Stimulated activated CD8-positive, alpha-beta memory T cell treated with anti-CD3 and anti-CD28 coated beads, Interleukin-2, amount 100 ng/mL, for 1 hour (primary cell): ENCODE measurements around the gene SEMA5A.

Source experiments
- DNase-seq, 2 donors: peaks; one replicate each; pipeline ENCODE4 v3.0.0-alpha.2; 2020; ENCODE audit warnings: low read depth in 2 of 2

Gene SEMA5A

DNA sequence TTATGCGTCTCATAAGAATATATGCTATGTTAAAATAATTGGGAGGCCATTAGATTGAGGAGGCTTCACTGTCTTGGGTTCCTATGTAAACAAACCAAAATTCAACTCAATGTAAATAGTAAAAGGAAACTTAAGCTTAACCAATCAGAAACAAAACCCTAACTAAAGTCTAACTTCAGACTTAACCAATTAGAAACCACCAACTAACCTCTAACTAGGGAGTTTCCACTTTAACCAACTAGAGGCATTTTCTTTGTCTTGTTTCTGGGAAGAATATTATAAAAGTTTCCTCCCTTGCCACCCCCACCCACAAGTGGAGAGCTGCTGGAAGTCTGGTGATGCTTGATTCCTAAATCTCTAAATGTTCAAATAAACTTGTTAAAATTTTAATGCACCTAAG lies 214.5 kb downstream of the SEMA5A start:
- no peak for DNase-seq

DNA sequence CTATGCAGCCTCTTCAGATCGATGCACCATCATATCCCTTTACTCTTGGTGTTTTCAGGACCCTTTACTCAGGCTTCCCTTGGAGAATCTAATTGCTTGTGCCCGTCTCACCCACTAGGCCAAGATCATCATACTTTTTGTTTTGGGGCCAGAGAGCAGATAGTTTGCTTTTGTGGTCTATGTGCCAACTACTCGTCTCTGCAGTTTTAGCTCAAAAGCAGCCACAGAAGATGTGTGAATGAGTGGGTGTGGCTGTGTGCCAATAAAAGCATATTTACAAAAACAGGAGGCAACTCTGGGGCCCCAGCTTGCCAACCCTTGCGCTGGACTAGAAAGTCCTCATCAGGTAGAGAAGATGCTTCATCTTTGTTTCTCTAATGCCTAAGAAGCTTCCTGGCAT lies 216.8 kb downstream of the SEMA5A start:
- DNase-seq, result no peak

DNA sequence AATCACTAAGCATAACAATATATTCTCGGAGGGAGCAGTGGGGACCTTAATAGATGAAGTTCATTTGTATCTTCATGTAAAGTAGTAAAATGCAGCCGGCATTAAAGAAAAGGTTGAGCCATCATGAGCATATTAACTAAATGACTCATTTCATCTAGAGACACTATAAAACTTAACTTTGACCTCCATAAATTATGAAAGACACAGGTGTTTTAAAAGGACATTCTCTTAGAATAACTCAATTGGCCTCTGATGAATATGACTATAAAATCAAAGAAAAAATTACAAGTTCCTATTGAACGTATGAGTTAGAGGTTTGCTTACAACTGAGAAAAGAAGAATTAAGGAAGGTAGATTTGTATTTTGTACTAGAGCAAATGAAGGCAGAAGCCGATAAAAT lies 220.3 kb downstream of the SEMA5A start:
- DNase-seq, result no peak

DNA sequence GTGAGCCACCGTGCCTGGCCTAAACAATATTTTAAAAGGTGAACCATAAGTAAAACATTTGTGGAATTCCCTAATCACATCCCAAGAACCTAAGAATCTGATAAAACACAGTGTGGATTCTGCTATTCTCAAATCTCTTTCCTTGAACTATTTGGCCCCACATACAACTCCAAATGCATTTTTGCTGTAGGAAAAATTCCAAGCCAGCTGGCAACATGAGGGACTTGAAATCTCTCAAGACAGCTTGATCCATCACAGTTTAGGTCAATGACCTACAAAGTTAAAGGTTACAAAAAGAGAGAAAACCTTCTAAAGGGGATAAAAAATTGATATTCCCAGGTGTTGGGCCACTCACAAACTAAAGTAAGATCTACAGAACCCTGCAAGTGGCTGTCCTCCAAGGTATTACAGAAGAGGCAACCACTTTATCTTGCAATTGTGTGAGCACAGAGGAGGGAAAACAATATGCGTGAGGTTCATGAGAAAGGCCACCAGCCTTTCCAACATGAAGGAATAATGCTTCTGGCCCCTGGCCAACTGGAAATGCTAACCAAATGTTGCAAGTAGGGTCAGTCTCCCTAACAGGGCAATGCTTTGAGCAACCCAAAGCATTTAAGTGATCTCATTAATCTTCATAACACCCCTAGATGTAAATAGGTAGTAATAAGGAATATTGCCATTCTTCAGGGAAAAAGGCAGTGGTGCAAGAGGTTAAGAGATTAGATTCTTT lies 221.4 kb downstream of the SEMA5A start:
- no peak for DNase-seq

DNA sequence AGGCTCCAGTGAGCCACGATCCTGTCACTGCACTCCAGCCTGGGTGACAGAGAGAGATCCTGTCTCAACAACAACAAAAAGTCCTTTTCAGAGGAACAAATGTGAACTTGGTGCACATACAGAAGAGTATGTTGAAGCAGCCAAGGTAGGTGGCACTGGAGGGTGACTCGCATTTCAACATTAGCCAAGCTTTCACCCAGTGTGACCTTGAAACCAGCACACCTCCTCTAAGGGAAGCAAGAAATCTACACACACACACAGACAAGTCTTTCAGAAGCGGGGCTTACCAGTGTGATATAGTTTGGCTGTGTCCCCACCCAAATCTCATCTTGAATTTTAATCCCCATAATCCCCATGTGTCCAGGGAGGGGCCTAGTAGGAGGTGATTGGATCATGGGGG lies 225.2 kb downstream of the SEMA5A start:
- no peak for DNase-seq

DNA sequence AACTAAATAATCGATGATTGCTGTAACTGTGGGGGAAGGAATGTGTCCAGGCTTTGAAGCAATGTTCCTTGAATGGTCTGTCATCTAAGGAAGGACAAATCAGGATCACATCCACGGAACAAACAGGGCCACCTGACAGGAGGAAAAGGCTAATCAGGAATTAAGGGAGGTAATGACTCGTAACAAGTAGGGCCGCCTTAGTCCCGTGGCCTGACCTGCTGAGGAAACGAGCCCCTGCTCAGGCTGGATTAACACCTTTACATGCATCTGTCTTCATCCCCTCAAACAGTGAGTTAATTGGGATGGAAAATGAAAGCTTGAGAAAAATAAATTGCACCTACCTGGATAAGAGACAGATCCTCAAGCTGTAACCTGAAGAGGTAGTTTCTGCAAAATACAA lies 227.8 kb downstream of the SEMA5A start:
- DNase-seq, result no peak

DNA sequence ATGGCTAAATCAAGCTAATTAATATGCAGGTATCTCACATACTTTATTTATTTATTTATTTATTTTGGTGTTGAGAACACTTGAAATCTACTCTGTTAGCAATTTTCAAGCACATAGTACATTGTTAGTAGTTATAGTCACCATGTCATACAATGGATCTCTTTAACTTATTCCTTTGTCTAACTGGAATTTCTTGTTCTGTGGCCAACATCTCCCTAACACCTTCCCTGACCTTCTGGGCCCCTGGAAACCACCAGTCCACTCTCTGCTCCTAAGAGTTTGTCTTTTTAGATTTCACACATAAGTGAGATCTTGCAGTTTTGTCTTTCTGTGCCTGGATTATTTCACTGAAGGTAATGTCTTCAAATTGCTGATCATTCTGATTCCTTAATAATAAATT lies 229.1 kb downstream of the SEMA5A start:
- no peak for DNase-seq

DNA sequence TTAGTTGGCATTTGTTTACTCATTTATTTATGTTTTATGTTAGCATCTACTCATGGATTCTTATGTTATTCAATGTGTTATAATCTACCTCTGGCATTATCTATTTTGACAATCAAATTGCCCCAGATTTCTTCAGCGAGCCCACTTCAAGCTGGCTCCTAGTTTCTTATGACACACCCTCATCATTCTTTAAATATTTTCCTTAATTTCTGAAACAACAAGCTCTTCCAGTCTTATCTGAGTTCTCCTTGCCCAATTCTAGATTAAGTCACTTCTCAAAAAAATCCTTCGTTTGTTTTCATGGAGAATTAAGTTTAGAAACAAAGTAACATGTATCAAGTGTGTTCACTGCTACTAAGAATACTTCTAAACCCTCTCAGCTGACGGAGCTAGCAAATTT lies 229.8 kb downstream of the SEMA5A start:
- DNase-seq, result no peak

DNA sequence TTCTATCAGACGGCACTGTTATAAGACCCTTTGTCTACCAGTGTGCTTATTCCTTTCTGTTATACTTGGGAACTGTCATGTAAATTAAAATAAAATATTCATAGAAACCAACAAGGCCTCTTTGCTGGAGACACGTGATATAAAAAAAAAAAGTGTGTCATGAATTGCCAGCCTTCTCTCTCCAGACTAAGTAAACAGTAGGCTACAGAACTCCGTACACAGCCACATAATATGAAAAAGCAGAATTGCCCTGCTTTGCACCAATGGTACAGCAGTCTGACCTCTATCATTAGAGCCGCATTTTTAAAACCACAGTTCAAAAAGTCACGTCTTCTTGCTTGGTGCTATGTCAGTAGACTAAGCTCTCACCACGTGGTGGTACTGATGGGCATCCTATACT lies 231.3 kb downstream of the SEMA5A start:
- DNase-seq, result no peak

DNA sequence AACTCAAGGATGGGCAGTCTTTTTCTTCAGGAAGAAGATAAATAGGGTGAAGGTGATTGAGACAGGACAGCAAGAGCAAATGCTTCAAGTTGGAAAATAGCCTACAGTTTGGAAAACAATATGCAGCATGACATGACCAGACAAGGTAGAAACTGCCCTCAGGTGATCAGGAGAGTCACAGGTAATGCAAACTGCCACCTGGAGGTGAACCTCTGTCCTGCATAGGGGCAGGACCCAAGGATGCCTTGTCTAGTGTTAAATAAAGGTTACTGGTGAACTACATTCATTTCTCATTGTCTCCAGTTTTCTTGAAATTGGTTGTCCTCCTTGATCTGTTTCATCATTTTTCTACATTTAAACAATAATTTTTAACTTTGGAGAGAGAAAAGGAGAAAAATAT lies 232.1 kb downstream of the SEMA5A start:
- no peak for DNase-seq

DNA sequence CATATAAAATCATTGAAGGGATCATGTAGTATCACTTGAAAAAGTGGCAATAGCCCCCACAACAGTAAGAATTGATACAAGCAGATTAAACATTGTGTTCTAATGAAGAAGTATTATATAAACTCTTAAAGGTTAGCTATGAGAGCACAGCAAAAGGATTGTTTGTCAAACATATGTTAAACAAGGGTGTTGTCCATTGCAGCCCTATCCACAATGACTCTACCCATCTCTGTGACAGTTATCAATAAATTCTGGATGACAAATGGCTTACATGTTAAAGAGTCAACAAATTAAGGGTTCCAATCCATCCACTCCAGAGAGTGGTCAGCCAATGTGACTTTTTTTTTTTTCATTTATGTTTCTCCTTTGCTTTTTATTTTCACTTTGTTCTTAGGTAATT lies 238.7 kb downstream of the SEMA5A start:
- no peak for DNase-seq

DNA sequence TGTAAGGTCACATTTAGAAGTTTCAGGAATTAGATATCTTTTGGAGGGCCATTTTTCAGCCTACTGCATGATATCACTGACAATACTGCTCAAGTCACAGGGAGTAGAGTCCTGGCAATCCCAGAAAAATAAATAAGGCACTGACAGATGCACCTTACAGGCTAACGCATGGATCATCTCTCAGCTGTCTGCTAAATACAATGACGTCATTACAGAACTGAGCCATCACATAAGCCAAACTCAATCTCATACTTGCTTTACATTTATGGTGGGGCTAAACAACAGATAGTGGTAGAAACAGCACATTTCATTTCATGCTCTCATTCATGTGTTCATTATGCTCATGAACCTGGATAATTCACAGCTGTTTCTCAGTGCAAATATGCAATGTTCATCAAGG lies 243.7 kb downstream of the SEMA5A start:
- DNase-seq, result no peak

DNA sequence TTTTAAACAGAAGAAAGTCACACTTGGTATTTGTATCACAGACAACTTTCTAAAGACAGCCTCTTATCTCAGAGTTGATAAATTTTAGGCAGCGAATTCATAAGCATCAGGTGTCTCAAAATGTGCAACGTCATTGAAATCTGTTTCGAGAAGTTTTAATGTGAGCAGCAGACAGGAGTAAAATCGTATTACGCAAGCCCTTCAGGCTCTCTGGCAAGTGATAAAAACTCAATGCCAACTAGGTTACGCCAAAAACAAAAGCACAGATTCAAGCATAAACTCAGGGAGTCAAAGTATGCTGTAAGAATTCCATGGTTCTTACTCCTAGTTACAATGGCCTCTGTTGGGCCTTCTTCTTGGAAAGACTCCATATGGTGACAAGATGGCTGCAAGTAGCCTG lies 244.7 kb downstream of the SEMA5A start:
- DNase-seq, result no peak

DNA sequence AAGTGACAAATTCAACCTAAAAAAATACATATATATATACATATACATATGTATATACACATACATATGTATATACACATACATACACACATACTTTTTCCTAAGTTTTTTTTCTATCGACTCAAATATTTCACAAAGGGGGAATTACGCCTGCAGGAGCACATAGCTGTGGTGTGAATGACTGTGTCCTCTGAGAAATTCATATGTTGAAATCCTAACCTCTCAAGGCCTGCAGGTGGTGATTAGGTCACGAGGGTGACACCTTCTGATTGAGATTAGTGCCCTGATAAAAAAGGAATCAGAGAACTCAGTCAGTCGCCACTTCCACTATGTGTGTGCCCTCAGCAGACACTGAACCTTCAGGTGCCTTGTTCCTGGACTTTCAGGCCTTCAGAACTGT lies 248.7 kb downstream of the SEMA5A start:
- no peak for DNase-seq

DNA sequence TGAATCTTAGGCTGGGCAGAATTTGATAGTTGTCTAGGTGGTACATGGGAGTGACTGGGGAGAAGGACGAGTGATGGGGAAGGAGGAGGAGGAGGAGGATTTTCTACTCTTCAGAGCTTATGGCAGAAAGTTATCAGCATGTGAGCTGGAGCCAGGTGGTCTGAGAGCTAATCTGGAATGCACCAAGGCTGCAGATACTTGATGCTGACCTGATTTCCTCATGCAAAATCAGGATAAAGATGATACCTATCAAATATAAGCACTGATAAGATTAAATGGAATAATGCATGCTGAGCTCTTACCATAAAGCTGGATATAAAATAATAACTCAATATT lies 250.4 kb downstream of the SEMA5A start:
- DNase-seq, result no peak

DNA sequence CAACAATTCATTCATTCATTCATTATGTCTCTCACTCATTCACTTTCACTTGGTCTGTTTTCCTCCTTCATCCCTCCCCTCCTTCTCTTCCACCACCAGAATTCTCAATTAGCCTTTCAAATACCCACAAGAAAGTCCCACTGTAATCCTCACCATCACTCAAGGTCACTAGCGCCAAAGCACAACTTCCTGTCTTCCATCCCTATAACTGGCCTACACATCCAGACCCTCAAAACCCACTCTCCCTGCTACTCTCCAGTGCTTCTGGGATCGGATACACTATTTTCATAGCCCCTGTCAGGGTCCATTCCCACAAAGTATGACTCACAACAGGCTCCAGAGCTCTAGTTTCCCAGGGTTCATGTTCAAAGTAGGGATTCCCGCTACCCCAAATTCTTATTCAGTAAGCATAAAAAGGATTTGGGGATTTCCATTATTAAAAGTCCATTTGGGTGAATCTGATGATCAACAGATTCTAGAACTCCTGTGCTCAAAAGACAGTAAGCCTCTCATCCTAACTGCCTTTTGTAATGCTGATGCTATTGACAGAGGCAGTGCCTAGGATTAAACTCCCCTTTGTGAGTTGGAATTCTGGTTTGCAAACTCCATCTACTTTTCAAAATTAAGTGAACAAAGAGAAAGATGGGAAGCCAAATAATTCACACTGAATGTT lies 250.9 kb downstream of the SEMA5A start:
- no peak for DNase-seq

DNA sequence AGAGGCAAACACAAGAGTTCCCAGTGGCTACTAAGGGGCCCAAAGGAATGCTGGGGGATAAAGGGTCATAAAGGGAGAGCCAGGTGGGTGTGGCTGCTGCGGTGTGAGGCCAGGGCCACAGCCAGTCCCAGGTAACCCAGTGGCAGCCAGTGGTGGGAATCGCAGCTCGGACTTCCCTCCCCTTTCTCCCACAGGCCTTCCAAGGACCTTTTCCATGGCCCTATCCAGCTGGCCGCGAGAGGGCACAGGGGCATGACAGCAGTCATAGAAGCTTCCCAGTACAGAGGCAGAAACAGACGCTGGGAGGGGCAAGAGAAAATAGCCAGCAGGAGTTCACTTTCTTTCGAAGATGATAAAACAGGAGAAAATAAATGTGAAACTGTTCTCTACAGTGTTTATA lies 257.6 kb downstream of the SEMA5A start:
- no peak for DNase-seq

DNA sequence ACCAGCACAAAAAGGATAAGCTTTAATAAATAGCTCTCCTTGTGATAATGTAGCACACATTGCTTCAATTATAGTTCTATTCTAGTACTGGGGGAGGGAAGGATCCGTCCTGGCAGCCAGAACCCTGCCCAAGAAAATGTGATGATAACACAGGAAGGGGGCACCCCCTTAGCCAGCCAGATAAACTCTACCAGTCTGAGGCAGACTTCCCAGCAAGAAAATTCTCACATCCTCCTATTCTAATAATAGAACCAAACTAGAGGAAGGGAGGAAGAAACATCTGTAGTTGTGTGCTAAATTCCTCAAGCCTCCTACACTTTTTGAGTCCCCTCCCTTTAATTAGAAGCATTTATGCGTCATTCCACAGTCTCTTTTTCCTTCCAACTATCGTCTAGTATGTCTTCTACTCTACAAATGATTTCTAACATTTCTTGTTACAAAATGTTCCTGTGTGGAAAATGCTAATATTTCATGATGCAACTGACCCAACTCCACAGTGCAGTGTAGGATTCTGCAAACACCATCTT lies 261.0 kb downstream of the SEMA5A start:
- DNase-seq, result no peak

DNA sequence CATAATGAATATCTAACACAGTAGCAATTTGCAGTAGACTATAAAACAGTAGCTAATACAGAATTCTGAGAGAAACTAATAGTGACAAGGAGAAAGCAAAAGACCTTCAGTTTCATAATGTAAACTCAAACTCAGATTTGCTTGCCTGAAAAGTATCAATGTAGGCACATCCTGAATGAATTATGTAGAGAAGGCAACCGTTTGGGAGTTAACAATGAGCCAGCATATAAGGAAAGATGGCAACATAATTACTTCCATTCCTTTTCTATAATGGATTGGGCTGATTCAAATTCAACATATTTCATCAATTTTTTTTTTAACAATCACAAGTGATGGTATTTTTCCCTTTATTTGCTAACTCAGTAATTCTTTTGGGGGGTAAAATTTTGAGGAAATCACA lies 261.6 kb downstream of the SEMA5A start:
- DNase-seq, result no peak

DNA sequence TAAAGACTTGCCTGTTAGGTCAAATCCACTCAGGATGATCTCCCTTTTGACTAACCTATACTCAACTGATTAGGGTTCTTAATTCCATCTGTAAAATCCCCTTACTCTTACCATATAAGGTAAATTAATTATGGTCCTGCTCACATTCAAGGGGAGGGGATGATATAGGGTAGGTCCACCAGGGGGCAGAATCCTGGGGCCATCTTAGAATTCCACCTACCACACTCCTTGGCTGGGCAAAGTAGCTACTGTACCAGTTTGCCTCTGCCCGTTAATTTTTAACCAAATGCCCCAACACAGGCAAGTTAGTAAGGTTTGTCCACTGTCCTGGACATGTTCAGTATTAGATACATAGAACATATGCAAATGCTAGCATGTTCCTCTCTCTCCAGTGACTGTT lies 262.4 kb downstream of the SEMA5A start:
- no peak for DNase-seq

DNA sequence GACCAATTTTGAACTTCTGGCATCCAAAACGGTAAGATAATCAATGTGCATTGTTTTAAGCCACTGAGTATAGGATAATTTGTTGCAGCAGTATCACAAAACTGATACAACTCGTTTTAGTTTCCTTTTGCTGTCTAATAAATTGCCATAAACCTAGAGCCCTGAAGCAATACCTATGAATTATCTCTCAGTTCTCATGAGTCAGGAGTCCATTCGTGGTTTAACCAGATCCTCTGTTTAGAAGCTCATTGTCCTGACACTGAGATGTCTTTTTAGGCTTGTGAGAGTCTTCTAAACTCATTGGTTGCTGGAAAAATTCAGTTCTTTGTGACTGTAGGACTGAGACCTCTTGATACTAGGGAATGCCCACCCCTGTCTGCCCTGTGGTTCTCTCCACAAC lies 262.9 kb downstream of the SEMA5A start:
- DNase-seq, result no peak

DNA sequence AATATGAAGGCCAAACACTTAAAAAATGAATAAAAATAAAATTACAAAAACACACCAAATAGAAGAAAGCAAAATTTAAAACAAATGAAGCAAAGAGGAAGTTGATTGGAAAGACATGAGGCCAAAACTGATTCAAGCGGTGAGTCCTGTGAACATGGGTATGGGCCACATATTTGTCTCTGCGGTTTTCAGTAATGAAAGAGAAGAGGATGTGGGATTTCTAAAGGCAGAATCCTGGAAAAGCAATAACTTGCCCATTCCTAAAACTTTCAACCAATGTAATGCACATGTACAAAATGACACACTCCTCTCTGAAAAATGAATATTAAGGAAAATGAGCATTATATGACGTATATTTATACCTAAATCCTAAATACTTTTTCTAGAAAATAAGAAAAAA lies 263.7 kb downstream of the SEMA5A start:
- no peak for DNase-seq

DNA sequence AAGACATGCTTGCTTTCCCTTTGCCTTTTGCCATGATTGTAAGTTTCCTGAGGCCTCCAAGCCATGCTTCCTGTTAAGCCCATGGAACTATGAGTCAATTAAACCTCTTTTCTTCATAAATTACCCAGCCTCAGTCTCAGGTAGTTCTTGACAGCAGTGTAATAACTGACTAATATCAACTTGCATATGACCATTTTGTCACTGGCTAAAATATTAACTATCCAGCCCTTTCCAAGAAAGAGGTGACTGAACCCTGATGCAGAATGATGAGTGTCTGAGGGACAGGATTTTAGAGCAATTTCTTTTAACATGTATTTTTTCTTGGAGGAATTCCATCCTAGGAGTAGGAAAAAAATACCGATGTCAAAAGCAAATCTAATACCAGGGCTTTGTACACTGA lies 266.1 kb downstream of the SEMA5A start:
- no peak for DNase-seq
